OCI-LY3 (cell line): ENCODE results near the gene RCN2.
"Not testable (repeated sequence)": the region's sequence is repeated elsewhere in the genome, so short reads cannot be mapped to it uniquely, and the experiment has no call there.

Experiments
- H2AFZ ChIP-seq: fragments of 200-600, 300-600 bp; shearing (Covaris generic); 2 replicates; pipeline ENCODE4 v1.6.0; 2014; ENCODE audit warnings: antibody characterized with exemption, low read depth, low read length
- H3K27ac ChIP-seq: fragments of 200-600, 300-600 bp; sonication (generic); 2 replicates; pipeline ENCODE4 v1.5.1; 2014; ENCODE audit warnings: mild to moderate bottlenecking, low read length, moderate library complexity, mixed read lengths
- H3K27me3 ChIP-seq: fragments of 200-600, 300-600 bp; sonication (generic); 2 replicates; pipeline ENCODE4 v1.6.1; 2014; ENCODE audit warnings: low read depth, low read length, mixed read lengths
- H3K36me3 ChIP-seq: fragments of 200-600, 300-600 bp; sonication (generic); replicated peaks from 2 replicates; pipeline ENCODE3; 2014; ENCODE audit warnings: low read depth, low read length, mixed read lengths
- H3K4me1 ChIP-seq: fragments of 300-600, 200-600 bp; sonication (generic); 2 replicates; pipeline ENCODE4 v1.6.1; 2014; ENCODE audit warnings: low read length, mixed read lengths
- H3K4me2 ChIP-seq: fragments of 200-600, 300-600 bp; sonication (generic); 2 replicates; pipeline ENCODE4 v1.6.1; 2014; ENCODE audit warnings: low read length, mixed read lengths
- H3K4me3 ChIP-seq: fragments of 300-600, 200-600 bp; sonication (generic); 2 replicates; pipeline ENCODE4 v1.5.1; 2014; ENCODE audit warnings: antibody characterized with exemption, mild to moderate bottlenecking, low read length, moderate library complexity
- H3K79me2 ChIP-seq: fragments of 300-600, 200-600 bp; shearing (Covaris generic); 2 replicates; pipeline ENCODE4 v1.6.1; 2014; ENCODE audit warnings: mild to moderate bottlenecking, low read length, mixed read lengths
- H3K9ac ChIP-seq: fragments of 300-600, 200-600 bp; shearing (Covaris generic); 2 replicates; pipeline ENCODE4 v1.6.0; 2014; ENCODE audit warnings: mild to moderate bottlenecking, low read length, moderate library complexity
- H3K9me3 ChIP-seq: fragments of 200-600, 300-600 bp; shearing (Covaris generic); 2 replicates; pipeline ENCODE4 v1.6.1; 2014; ENCODE audit warnings: low read length, mixed read lengths; ENCODE audit not compliant: insufficient read depth
- H4K20me1 ChIP-seq: fragments of 200-600, 300-600 bp; sonication (generic); 2 replicates; pipeline ENCODE4 v1.6.1; 2016; ENCODE audit warnings: low read length, mixed read lengths; ENCODE audit not compliant: insufficient read depth
- CTCF ChIP-seq: fragments of 200-600, 300-600 bp; sonication (generic); IDR thresholded peaks from 2 replicates; pipeline ENCODE4 v1.5.1; 2014; ENCODE audit warnings: antibody characterized with exemption, low read length, low read depth
- EZH2phosphoT487 ChIP-seq: fragments of 200-600 bp; shearing (Covaris generic); IDR thresholded peaks from 2 replicates; pipeline ENCODE4 v1.6.1; 2018; ENCODE audit warnings: antibody characterized with exemption, mixed run types, low read depth

RCN2 gene

GRCh38 chr15:76894174-76894573 is 37.4 kb upstream of the RCN2 start:
- H3K4me3 ChIP-seq = no peak overlapping the region
- no peak overlapping the region for H2AFZ ChIP-seq
- no peak for TF ChIP-seq EZH2phosphoT487
- TF ChIP-seq CTCF = no peak
- H3K27me3 ChIP-seq = no peaks in the 10 kb centered on the region
- H3K79me2 ChIP-seq = no peaks in the 10 kb centered on the region
- H3K36me3 ChIP-seq = peaks cover 10% of the 10 kb centered on the region
- H3K27ac ChIP-seq = no peak overlapping the region
- no peaks in the 10 kb centered on the region for H3K4me1 ChIP-seq
- H3K9ac ChIP-seq = no peak overlapping the region
- H3K9me3 ChIP-seq = no peaks in the 10 kb centered on the region
- no peak overlapping the region for H3K4me2 ChIP-seq
- H4K20me1 ChIP-seq = no peaks in the 10 kb centered on the region

- Histone ChIP-seq H3K79me2 (peaks cover 4% of the 10 kb centered on the region; the same call in 1 of the 2 replicates), H3K36me3 (peaks cover 15% of the 10 kb centered on the region), H4K20me1 (no peaks in the 10 kb centered on the region), H3K27ac (no peak overlapping the region), H3K4me3 (no peak overlapping the region), H3K27me3 (no peaks in the 10 kb centered on the region), H3K4me2 (no peak overlapping the region), H3K4me1 (no peaks in the 10 kb centered on the region), H2AFZ (no peak overlapping the region), H3K9ac (no peak overlapping the region), H3K9me3 (peaks cover 5% of the 10 kb centered on the region; the same call in 1 of the 2 replicates)
- no peak for TF ChIP-seq EZH2phosphoT487
- TF ChIP-seq CTCF = no peak
Measured at GRCh38 chr15:76898102-76898501, 33.4 kb upstream of the RCN2 start.

GRCh38 chr15:76899176-76899930 is 32.2 kb upstream of the RCN2 start:
- H2AFZ ChIP-seq, H3K4me2 ChIP-seq, H3K4me3 ChIP-seq, H3K27me3 ChIP-seq, H3K4me1 ChIP-seq, H3K79me2 ChIP-seq, H4K20me1 ChIP-seq, H3K9me3 ChIP-seq, H3K9ac ChIP-seq, H3K27ac ChIP-seq: not testable (repeated sequence)
- peaks cover 15% of the 10 kb centered on the region for H3K36me3 ChIP-seq

GRCh38 chr15:76899931-76900310 is 31.6 kb upstream of the RCN2 start:
- H3K4me1 ChIP-seq, H3K4me2 ChIP-seq, H3K4me3 ChIP-seq: not testable (repeated sequence)

GRCh38 chr15:76901965-76902364 is 29.6 kb upstream of the RCN2 start:
- peaks cover 5% of the 10 kb centered on the region; the same call in 1 of the 2 replicates for H3K9me3 ChIP-seq
- no peak overlapping the region for H3K9ac ChIP-seq
- H3K36me3 ChIP-seq = peaks cover 15% of the 10 kb centered on the region
- no peak overlapping the region for H3K27ac ChIP-seq
- no peak overlapping the region for H2AFZ ChIP-seq
- H3K4me2 ChIP-seq = no peak overlapping the region
- H4K20me1 ChIP-seq = no peaks in the 10 kb centered on the region
- TF ChIP-seq EZH2phosphoT487 = no peak
- H3K4me3 ChIP-seq = no peak overlapping the region
- peaks cover 4% of the 10 kb centered on the region; the same call in 1 of the 2 replicates for H3K79me2 ChIP-seq
- peaks cover 14% of the 10 kb centered on the region for H3K4me1 ChIP-seq
- H3K27me3 ChIP-seq = no peaks in the 10 kb centered on the region; the same call in 1 of the 2 replicates

More at GRCh38 chr15:76899931-76900310, 31.6 kb upstream of the RCN2 start:
- not testable (repeated sequence) for H2AFZ ChIP-seq, H3K79me2 ChIP-seq, H3K27ac ChIP-seq, H3K27me3 ChIP-seq, H4K20me1 ChIP-seq, H3K9ac ChIP-seq, H3K9me3 ChIP-seq
- H3K36me3 ChIP-seq = peaks cover 15% of the 10 kb centered on the region
